CD4-positive, alpha-beta T cell treated with Interleukin-4 for 1 hour (primary cell): ENCODE measurements around the gene NFATC3.

Experiments
- DNase-seq, 2 donors: peaks; one replicate each; pipeline ENCODE4 v3.0.0-alpha.2; 2020 to 2022

Gene NFATC3

GRCh38 chr16:68252383-68252782, 167.2 kb downstream of the NFATC3 start:
- no peak for DNase-seq

DNA sequence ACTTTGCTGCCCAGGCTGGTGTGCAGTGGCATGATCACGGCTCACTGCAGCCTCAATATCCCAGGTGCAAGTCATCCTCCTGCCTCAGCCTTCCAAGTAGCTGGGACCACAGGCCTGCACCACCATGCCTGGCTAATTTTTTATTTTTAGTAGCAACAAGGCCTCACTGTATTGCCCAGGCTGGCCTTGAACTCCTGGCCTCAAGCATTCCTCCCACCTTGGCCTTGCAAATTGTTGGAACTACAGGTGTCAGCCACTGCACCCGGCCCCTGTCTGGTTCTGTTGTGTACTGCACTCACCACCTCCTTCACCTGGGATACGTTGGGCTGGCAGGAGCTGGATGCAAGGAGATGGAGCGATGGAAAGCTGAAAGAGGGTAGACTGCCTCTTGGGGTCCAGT, 168.6 kb downstream of the NFATC3 start:
- DNase-seq, result no peak

- no peak for DNase-seq
These were observed 170.5 kb downstream of the NFATC3 start for GRCh38 chr16:68255712-68256111.

DNA sequence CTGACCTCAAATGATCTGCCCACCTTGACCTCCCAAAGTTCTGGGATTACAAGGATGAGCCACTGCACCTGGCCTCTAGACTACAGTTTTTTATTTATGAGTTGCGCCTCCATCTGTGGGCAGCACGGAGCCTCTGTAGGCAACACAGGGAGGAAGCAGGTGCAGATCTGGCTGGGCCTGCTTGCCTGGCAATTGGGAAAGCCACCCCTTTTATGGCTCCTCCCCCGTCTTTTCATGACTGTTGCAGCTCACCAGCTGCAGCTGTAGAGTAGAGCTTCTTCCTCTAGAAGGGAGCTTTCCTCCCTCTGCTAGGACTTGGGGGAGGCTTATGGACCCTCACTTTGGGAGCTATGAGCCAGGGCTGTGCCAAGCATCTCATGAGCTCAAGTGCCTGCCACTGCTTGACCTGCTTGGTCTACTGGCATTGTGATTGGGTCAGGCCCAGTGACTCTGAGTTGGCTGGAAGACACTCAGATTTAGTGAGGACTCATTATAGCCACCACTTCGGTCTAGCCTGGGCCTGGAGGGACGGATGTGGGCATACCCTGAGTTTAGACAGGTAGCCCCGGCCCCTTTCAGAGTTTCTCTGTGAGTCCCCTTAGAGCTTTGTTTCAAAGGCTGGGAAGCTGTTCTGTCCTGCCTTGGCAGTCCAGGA, 172.2 kb downstream of the NFATC3 start:
- DNase-seq, result peak in 1 of 2 donors; percentile 43

DNA sequence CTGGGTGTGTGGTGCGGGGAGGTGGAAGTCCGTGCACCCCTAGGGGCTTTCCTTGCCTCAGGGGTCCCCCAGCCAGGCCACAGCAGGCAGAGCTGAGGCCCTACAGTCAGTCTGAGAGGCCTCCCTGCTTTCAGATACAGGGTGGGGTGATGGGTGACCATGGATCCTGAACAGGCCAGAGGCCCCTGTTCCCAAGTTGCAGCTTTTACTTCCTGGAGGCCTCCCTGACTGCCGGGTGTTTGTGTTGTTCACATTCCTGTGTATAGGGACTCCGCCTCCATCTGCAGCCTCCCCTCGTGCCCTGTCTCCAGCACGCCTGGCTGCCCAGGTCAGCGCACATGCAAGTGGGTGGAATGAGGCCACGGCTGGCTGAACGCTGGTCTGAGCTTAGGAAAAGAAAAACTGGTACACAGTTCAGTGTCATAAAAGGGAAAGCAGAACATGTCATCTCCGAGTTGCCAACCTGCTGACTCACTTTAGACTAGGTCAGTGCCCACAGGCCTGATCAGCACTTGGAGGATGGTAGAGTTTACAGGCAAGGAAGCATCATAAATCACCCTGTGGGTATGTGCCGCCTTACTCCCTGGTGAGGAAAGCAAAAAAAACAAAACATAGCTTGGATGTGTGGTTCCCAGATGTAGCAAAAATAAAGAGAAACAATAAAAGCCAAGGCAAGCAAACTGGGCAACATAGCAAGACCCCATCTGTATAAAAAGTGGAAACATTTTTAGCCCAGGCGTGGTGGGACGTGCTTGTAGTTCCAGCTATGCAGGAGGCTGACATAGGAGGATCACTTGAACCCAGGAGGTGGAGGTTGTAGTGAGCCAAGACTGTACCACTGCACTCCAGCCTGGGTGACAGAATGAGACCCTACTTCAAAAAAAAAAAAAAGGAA, 173.0 kb downstream of the NFATC3 start:
- DNase-seq, result no peak

DNA sequence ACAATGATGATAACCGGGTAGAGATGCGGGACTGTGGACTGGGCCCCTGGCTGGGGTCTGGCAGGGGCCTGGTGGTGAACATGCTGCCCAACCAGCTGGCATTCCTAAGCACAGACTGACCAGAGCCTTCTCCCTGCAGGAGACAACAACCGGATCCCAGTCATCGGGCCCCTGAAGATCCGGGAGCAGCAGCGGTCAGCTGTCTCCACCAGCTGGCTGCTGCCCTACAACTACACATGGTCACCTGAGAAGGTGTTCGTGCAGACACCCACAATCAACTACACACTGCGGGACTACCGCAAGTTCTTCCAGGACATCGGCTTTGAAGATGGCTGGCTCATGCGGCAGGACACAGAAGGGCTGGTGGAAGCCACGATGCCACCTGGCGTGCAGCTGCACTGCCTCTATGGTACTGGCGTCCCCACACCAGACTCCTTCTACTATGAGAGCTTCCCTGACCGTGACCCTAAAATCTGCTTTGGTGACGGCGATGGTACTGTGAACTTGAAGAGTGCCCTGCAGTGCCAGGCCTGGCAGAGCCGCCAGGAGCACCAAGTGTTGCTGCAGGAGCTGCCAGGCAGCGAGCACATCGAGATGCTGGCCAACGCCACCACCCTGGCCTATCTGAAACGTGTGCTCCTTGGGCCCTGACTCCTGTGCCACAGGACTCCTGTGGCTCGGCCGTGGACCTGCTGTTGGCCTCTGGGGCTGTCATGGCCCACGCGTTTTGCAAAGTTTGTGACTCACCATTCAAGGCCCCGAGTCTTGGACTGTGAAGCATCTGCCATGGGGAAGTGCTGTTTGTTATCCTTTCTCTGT, 174.0 kb downstream of the NFATC3 start:
- no peak for DNase-seq

DNA sequence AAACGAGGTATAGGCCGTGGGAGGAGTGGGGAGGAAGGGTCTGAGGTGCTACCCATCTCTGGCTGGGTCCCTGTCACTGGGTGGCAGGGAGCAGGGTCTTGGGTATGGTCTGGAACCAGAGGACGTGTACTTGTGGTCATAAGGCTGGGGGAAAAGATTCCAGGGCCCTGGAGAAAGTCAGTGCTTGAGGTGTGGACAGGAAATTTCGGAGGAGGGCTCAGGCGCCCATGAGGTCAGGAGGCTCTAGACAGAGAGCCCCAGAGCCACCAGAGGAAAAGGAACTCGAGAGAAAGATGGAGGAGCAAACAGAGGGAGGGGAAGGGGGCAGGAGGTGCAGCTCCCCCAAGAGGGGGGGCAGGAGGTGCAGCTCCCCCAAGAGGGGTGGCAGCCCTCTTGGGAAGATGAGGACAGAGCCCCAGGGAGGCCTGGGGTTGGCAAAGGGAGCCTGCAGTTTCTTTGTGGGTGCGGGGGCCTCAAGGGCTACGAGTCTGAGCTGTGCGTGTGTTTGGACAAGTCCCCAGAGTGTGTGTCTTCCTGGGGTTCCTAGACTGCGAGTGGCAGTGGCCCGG, 178.5 kb downstream of the NFATC3 start:
- no peak for DNase-seq

DNA sequence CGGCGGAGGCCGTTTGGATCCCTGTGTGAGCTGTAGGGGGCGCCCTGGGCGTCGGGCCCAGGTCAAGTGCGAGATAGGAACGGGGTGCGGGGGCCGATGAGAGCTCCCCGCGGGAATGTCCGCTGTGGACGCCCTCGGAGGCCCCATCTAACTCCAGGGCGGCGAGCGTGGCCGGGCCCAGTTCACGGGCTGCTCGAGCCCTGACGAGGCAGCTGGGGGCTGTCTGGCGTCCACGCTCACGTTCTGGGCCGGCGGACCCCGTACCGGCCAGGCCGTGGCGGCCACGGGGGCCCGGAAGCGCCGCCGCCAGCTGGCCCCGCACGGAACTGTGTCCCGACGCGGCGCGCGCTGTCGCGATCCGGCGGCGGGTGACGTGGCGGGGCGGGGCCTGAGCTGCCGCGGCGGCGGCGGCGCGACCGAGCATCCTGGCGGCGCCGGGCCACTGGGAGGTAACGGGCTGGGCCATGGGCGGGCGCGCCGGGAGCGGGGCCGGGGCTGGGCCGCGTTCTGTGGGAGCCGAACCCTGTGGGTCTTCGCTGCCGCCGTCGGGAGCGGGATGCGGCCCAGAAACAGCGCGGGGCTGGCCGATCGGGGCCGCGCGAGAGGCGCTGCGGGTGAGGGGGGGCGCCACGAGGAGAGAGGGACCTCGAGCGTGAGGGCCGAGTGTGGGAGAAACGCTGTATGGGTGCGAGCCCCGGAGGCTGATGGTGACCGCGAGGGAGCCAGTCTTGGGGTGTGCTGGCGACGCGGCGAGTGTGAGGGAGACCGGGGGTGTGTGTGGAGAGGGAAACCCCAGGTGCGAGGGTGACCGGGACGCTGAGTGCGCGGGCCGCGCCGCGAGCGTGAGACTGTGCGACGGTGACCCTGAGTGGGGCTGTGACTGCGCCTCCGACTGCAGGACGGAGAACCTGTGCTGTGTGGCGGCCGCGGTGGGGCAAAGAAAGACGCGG, 179.2 kb downstream of the NFATC3 start, which contains the start of gene SLC7A6:
Gene SLC7A6, plus strand, starts transcription at position 399 of the 950 bp plus-strand sequence. CDS start 10,201 bp downstream, outside the sequence.
- peak; percentile 84 to 85 for DNase-seq

- DNase-seq, result peak; percentile 50 to 51
These were observed 180.1 kb downstream of the NFATC3 start for GRCh38 chr16:68265078-68265920.

DNA sequence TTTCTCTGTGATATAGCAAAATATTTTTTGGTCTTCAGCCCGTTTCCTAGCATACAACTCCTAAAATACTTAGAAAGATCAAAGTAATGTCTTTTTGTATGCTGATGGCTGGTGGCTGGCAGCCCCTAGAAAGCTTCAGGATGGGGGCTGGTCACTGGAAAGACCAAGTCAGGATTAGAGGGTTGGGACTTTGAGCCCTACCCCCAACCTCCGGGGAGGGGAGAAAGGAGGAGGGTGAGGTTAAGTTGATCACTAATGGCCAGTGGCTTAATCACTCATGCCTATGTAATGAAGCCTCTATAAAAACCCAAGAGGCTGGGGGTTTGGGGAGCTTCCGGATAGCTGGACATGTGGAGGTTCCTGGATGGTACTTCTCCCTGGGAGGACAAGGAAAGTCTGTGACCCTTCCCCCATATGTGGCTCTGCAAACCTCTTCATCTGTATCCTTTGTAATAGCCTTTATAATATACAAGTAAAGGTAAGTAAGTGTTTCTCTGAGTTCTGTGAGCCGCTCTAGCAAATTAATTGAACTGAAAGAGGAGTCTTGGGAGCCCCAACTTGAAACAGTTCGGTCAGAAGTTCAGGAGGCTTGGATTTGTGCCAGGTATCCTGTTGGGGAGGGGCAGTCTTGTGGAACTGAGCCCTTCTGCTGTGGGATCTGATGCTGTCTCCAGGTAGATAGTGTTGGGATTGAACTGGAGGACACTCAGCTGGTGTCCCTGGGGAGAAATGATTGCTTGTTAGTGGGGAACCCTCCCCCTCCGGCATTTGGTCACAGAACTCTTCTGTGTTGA, 182.6 kb downstream of the NFATC3 start:
- DNase-seq, result no peak

- DNase-seq, result no peak
These were observed 184.6 kb downstream of the NFATC3 start for GRCh38 chr16:68269793-68270192.

DNA sequence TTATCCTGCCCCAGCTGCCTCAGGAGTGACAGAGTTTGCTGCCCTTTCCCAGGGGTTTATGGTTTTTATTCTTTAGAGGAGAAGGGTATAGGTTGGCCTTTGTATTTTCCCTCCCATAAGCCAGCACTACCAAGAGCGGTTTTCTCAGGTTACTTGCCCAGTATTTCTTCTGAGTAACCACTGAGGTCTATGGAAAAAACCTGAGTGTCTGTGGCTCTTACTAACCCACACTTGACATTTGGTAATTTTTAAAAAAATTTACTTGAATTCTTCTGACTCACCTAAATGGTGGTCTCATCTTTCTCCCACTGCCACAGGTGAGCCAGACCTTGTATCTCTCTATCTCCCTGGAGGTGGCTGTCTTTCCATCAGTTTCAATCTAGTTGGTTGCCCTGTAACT, 185.2 kb downstream of the NFATC3 start:
- DNase-seq, result peak in 1 of 2 donors; percentile 48

- DNase-seq, result peak; percentile 57 to 62
These were observed 187.5 kb downstream of the NFATC3 start for GRCh38 chr16:68272507-68273209.

- DNase-seq, result no peak
These were observed 188.3 kb downstream of the NFATC3 start for GRCh38 chr16:68273459-68273858.

- DNase-seq, result no peak
These were observed 188.7 kb downstream of the NFATC3 start for GRCh38 chr16:68273896-68274295.

DNA sequence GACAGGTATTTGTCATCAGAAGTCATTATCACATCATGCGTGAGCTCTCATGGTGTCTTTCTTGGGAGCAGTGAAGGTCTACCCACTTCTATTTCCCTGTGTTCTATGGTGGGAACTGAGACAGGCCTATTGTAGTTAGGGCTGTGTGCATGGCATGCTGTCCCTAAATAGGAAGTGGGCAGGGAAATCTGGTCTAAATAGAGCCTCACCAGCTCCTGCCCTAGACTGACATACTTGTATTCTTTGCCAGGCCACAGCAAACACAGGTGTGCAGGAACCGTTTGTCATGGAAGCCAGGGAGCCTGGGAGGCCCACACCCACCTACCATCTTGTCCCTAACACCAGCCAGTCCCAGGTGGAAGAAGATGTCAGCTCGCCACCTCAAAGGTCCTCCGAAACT, 189.3 kb downstream of the NFATC3 start:
- no peak for DNase-seq

- DNase-seq, result peak; percentile 48 to 68
These were observed 190.5 kb downstream of the NFATC3 start for GRCh38 chr16:68275611-68276191.

- DNase-seq, result no peak
These were observed 191.1 kb downstream of the NFATC3 start for GRCh38 chr16:68276223-68276622.
